HEK293 (cell line): ENCODE data around the gene CTNNA2.

ENCODE experiments used
- CTCF ChIA-PET: fragments of 350-600 bp; formaldehyde crosslinking; extraction: SDS; loops from one replicate; lab custom pipeline; 2021; ENCODE audit warnings: antibody characterized with exemption; lab: Yijun Ruan, JAX
- POLR2A ChIA-PET: fragments of 300-600 bp; formaldehyde crosslinking; extraction: SDS; loops from one replicate; lab custom pipeline; 2020; ENCODE audit warnings: antibody characterized with exemption, inconsistent platforms; lab: Yijun Ruan, JAX
- H3K27ac ChIP-seq: fragments of 200-500 bp; sonication (Bioruptor generic); 2 replicates; pipeline ENCODE4 v1.5.1; 2014; ENCODE audit warnings: low read depth, low read length, control low read depth, inconsistent platforms; ENCODE audit errors: extremely low read depth
- H3K36me3 ChIP-seq, 2 experiments: fragments of 200-500 bp in 1 of 2; sonication (Bioruptor generic) in 1 of 2; 1 replicate in 1 of 2; 2 replicates in 1 of 2; pipeline ENCODE4 v1.5.1; 2014 to 2017; ENCODE audit warnings: inconsistent platforms in 2 of 2, low read length in 2 of 2; ENCODE audit not compliant: control insufficient read depth in 2 of 2, insufficient read depth in 1 of 2
- H3K4me1 ChIP-seq: fragments of 200-500 bp; sonication (Bioruptor generic); 2 replicates; pipeline ENCODE4 v1.5.1; 2014; ENCODE audit warnings: mild to moderate bottlenecking, low read length, inconsistent platforms; ENCODE audit not compliant: control insufficient read depth, insufficient read depth
- H3K4me3 ChIP-seq: 2 replicates; pipeline ENCODE4 v1.5.1; 2011; ENCODE audit warnings: low read depth, mild to moderate bottlenecking, control low read depth, low read length, moderate library complexity
- H3K9me3 ChIP-seq: fragments of 200-500 bp; sonication (Bioruptor generic); 2 replicates; pipeline ENCODE4 v1.5.1; 2014; ENCODE audit warnings: low read depth, low read length, inconsistent platforms; ENCODE audit not compliant: control insufficient read depth, insufficient read depth
- KLF10 ChIP-seq: fragments of 450-650 bp; IDR thresholded peaks from 2 replicates; pipeline ENCODE4 v1.5.1; 2018; ENCODE audit warnings: missing biosample characterization, mild to moderate bottlenecking, missing genetic modification characterization
- OVOL3 ChIP-seq: fragments of 450-650 bp; formaldehyde crosslinking; IDR thresholded peaks from 2 replicates; pipeline ENCODE4 v1.5.1; 2016; ENCODE audit warnings: missing biosample characterization, missing genetic modification characterization
- PBX3 ChIP-seq: sonication (generic); formaldehyde crosslinking; IDR thresholded peaks from 2 replicates; pipeline ENCODE4 v1.8.1; 2022; ENCODE audit warnings: mild to moderate bottlenecking, moderate library complexity, missing genetic modification reagents
- PRDM4 ChIP-seq: fragments of 450-650 bp; formaldehyde crosslinking; IDR thresholded peaks from 2 replicates; pipeline ENCODE4 v1.5.1; 2017; ENCODE audit warnings: missing biosample characterization, missing genetic modification characterization
- SETDB1 ChIP-seq: IDR thresholded peaks from one replicate; pipeline ENCODE4 v1.6.1; 2017; ENCODE audit warnings: mild to moderate bottlenecking, low read length, moderate library complexity, mixed read lengths; ENCODE audit not compliant: insufficient read length
- ZFHX2 ChIP-seq: fragments of 450-650 bp; formaldehyde crosslinking; conservative IDR thresholded peaks from 2 replicates; pipeline ENCODE4 v1.5.1; 2016; ENCODE audit warnings: missing biosample characterization, missing genetic modification characterization
- ZNF157 ChIP-seq: fragments of 450-650 bp; formaldehyde crosslinking; IDR thresholded peaks from 2 replicates; pipeline ENCODE4 v1.5.1; 2016; ENCODE audit warnings: missing biosample characterization, missing genetic modification characterization
- ZNF16 ChIP-seq: fragments of 450-650 bp; formaldehyde crosslinking; IDR thresholded peaks from 2 replicates; pipeline ENCODE4 v1.5.1; 2016; ENCODE audit warnings: low read depth, missing biosample characterization, missing genetic modification characterization
- ZNF18 ChIP-seq: fragments of 450-650 bp; formaldehyde crosslinking; IDR thresholded peaks from 2 replicates; pipeline ENCODE4 v1.5.1; 2016; ENCODE audit warnings: missing biosample characterization, missing genetic modification characterization
- ZNF561 ChIP-seq: fragments of 450-650 bp; IDR thresholded peaks from 2 replicates; pipeline ENCODE4 v1.5.1; 2018; ENCODE audit warnings: missing biosample characterization, missing genetic modification characterization, borderline replicate concordance
- ZNF623 ChIP-seq: fragments of 450-650 bp; formaldehyde crosslinking; IDR thresholded peaks from 2 replicates; pipeline ENCODE4 v1.5.1; 2016; ENCODE audit warnings: missing biosample characterization, missing genetic modification characterization
- ZNF660 ChIP-seq: fragments of 450-650 bp; IDR thresholded peaks from 2 replicates; pipeline ENCODE4 v1.5.1; 2018; ENCODE audit warnings: missing biosample characterization, mild to moderate bottlenecking, missing genetic modification characterization
- ZNF837 ChIP-seq: fragments of 450-650 bp; formaldehyde crosslinking; IDR thresholded peaks from 2 replicates; pipeline ENCODE4 v1.5.1; 2016; ENCODE audit warnings: missing biosample characterization, missing genetic modification characterization
- ZSCAN16 ChIP-seq: fragments of 450-650 bp; formaldehyde crosslinking; IDR thresholded peaks from 2 replicates; pipeline ENCODE4 v1.5.1; 2016; ENCODE audit warnings: missing biosample characterization, missing genetic modification characterization
- ZSCAN30 ChIP-seq: fragments of 450-650 bp; IDR thresholded peaks from 2 replicates; pipeline ENCODE4 v1.5.1; 2018; ENCODE audit warnings: missing biosample characterization, mild to moderate bottlenecking, missing genetic modification characterization, moderate library complexity
- TF ChIP-seq, protein P1 (sequence below): fragments of 450-650 bp; formaldehyde crosslinking; IDR thresholded peaks from 2 replicates; pipeline ENCODE4 v1.5.1; 2016; ENCODE audit warnings: missing biosample characterization, missing genetic modification characterization
- TF ChIP-seq, protein P2 (sequence below): fragments of 450-650 bp; formaldehyde crosslinking; IDR thresholded peaks from 2 replicates; pipeline ENCODE4 v1.5.1; 2017; ENCODE audit warnings: missing biosample characterization, missing genetic modification characterization
- TF ChIP-seq, protein P3 (sequence below): fragments of 450-650 bp; IDR thresholded peaks from 2 replicates; pipeline ENCODE4 v1.5.1; 2018; ENCODE audit warnings: missing biosample characterization, missing genetic modification characterization

Gene CTNNA2

GRCh38 chr2:80529466-80530165, 1016.8 kb downstream of the CTNNA2 start (continued):
- TF ChIP-seq PRDM4 (tag by site-specific recombination), result no peak
- no peak for TF ChIP-seq ZNF18 (tag by site-specific recombination)
- no peak for TF ChIP-seq ZNF660
- TF ChIP-seq OVOL3, result no peak
- TF ChIP-seq ZFHX2, result no peak
- no peak for TF ChIP-seq ZSCAN30
- TF ChIP-seq ZNF157 (tag by site-specific recombination), result no peak
- no peak for TF ChIP-seq ZNF837 (tag by site-specific recombination)
- TF ChIP-seq ZNF16, result no peak
- no peak for TF ChIP-seq ZNF561 (tag by site-specific recombination)
- TF ChIP-seq, protein P1, sequence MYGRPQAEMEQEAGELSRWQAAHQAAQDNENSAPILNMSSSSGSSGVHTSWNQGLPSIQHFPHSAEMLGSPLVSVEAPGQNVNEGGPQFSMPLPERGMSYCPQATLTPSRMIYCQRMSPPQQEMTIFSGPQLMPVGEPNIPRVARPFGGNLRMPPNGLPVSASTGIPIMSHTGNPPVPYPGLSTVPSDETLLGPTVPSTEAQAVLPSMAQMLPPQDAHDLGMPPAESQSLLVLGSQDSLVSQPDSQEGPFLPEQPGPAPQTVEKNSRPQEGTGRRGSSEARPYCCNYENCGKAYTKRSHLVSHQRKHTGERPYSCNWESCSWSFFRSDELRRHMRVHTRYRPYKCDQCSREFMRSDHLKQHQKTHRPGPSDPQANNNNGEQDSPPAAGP (tag by site-specific recombination), result no peak
- TF ChIP-seq, protein P2, sequence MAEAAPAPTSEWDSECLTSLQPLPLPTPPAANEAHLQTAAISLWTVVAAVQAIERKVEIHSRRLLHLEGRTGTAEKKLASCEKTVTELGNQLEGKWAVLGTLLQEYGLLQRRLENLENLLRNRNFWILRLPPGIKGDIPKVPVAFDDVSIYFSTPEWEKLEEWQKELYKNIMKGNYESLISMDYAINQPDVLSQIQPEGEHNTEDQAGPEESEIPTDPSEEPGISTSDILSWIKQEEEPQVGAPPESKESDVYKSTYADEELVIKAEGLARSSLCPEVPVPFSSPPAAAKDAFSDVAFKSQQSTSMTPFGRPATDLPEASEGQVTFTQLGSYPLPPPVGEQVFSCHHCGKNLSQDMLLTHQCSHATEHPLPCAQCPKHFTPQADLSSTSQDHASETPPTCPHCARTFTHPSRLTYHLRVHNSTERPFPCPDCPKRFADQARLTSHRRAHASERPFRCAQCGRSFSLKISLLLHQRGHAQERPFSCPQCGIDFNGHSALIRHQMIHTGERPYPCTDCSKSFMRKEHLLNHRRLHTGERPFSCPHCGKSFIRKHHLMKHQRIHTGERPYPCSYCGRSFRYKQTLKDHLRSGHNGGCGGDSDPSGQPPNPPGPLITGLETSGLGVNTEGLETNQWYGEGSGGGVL (tag by site-specific recombination), result no peak
- TF ChIP-seq ZNF623 (tag by site-specific recombination), result no peak
- TF ChIP-seq PBX3 (CRISPR knock-in tag), result no peak

GRCh38 chr2:80530442-80531064, 1017.7 kb downstream of the CTNNA2 start:
- TF ChIP-seq ZFHX2, result no peak
- H3K36me3 ChIP-seq, result no peaks in the 10 kb centered on the region
- no peak overlapping the region for H3K4me3 ChIP-seq
- POLR2A ChIA-PET, result no interaction called here
- CTCF ChIA-PET, result interaction anchor here (0.6 kb wide), 1 partner anchor 106 kb away, joined by 3 read pairs; no protein-coding TSS in a partner anchor
- H3K9me3 ChIP-seq, result no peaks in the 10 kb centered on the region
- H3K27ac ChIP-seq, result no peak overlapping the region
- H3K4me1 ChIP-seq, result no peaks in the 10 kb centered on the region

GRCh38 chr2:80531319-80531718, 1018.5 kb downstream of the CTNNA2 start:
- H3K27ac ChIP-seq, result no peak overlapping the region
- H3K9me3 ChIP-seq, result no peaks in the 10 kb centered on the region
- TF ChIP-seq ZSCAN16 (no peak), PRDM4 (tag by site-specific recombination) (no peak), KLF10 (tag by site-specific recombination) (no peak), SETDB1 (no peak)
- TF ChIP-seq, protein P3, sequence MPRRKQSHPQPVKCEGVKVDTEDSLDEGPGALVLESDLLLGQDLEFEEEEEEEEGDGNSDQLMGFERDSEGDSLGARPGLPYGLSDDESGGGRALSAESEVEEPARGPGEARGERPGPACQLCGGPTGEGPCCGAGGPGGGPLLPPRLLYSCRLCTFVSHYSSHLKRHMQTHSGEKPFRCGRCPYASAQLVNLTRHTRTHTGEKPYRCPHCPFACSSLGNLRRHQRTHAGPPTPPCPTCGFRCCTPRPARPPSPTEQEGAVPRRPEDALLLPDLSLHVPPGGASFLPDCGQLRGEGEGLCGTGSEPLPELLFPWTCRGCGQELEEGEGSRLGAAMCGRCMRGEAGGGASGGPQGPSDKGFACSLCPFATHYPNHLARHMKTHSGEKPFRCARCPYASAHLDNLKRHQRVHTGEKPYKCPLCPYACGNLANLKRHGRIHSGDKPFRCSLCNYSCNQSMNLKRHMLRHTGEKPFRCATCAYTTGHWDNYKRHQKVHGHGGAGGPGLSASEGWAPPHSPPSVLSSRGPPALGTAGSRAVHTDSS (tag by site-specific recombination), result no peak
- TF ChIP-seq, all 188 proteins: peak for 0
- Histone ChIP-seq H3K36me3 (no peaks in the 10 kb centered on the region), H3K4me3 (no peak overlapping the region), H3K4me1 (no peaks in the 10 kb centered on the region)
- ChIA-PET CTCF (interaction anchor here (0.6 kb wide), 1 partner anchor 105 kb away, joined by 3 read pairs; no protein-coding TSS in a partner anchor), POLR2A (no interaction called here)
